Keratinocyte (primary cell): ENCODE data around the gene MADD. TPM values are rescaled to one million over a fixed set of nuclear protein-coding genes. Genes with fewer than 3 reads are reported as not detected.

ENCODE experiments used
- DNase-seq: peaks from one replicate; pipeline ENCODE4 v3.0.0-alpha.2; 2011; ENCODE audit warnings: low read depth, missing footprints, low spot score
- FAIRE-seq: peaks from 2 replicates; lab custom pipeline; 2011; peaks lifted over from hg19 to GRCh38; lab: Jason Lieb, UNC
- H2AFZ ChIP-seq: 2 replicates; pipeline ENCODE4 v1.6.0; 2012; ENCODE audit warnings: low read length, control low read depth, inconsistent platforms; ENCODE audit not compliant: control insufficient read depth
- H3K27ac ChIP-seq: 2 replicates; pipeline ENCODE4 v1.5.1; 2011; ENCODE audit warnings: low read length; ENCODE audit not compliant: control insufficient read depth, insufficient read depth
- H3K27me3 ChIP-seq: 3 replicates; pipeline ENCODE4 v1.6.0; 2011; ENCODE audit warnings: low read length; ENCODE audit not compliant: control insufficient read depth, insufficient read depth; ENCODE audit errors: extremely low read depth
- H3K36me3 ChIP-seq, 2 experiments: 2 replicates in 1 of 2; 3 replicates in 1 of 2; pipeline ENCODE4 v1.5.1; 2011; ENCODE audit warnings: low read length in 2 of 2, mild to moderate bottlenecking in 1 of 2; ENCODE audit not compliant: control insufficient read depth in 2 of 2, insufficient read depth in 2 of 2; ENCODE audit errors: extremely low read depth in 1 of 2
- H3K4me1 ChIP-seq: 3 replicates; pipeline ENCODE4 v1.5.1; 2011; ENCODE audit warnings: low read length; ENCODE audit not compliant: control insufficient read depth, insufficient read depth; ENCODE audit errors: extremely low read depth
- H3K4me2 ChIP-seq: 3 replicates; pipeline ENCODE4 v1.6.0; 2011; ENCODE audit warnings: low read depth, low read length; ENCODE audit not compliant: control insufficient read depth, insufficient read depth; ENCODE audit errors: extremely low read depth
- H3K4me3 ChIP-seq, 3 experiments: fragments of 200-600 bp in 1 of 3; sonication (generic) in 1 of 3; 2 replicates in 2 of 3; 3 replicates in 1 of 3; pipeline ENCODE4 v1.5.1; 2011 to 2016; ENCODE audit warnings: low read length in 3 of 3, mild to moderate bottlenecking in 3 of 3, control low read depth in 2 of 3, inconsistent platforms in 1 of 3, low read depth in 1 of 3, mixed read lengths in 1 of 3, mixed run types in 1 of 3, moderate library complexity in 1 of 3; ENCODE audit not compliant: control insufficient read depth in 2 of 3, insufficient read depth in 2 of 3; ENCODE audit errors: extremely low read depth in 1 of 3
- H3K79me2 ChIP-seq: 2 replicates; pipeline ENCODE4 v1.6.0; 2012; ENCODE audit warnings: low read length; ENCODE audit not compliant: control insufficient read depth, insufficient read depth
- H3K9ac ChIP-seq: 3 replicates; pipeline ENCODE4 v1.6.0; 2011; ENCODE audit warnings: low read length; ENCODE audit not compliant: control insufficient read depth, insufficient read depth; ENCODE audit errors: extremely low read depth
- H3K9me1 ChIP-seq: 3 replicates; pipeline ENCODE4 v1.6.0; 2011; ENCODE audit warnings: low read length; ENCODE audit not compliant: control insufficient read depth, insufficient read depth; ENCODE audit errors: extremely low read depth
- H3K9me3 ChIP-seq: 2 replicates; pipeline ENCODE4 v1.5.1; 2012; ENCODE audit warnings: low read depth, low read length; ENCODE audit not compliant: control insufficient read depth
- H4K20me1 ChIP-seq: 3 replicates; pipeline ENCODE4 v1.6.0; 2011; ENCODE audit warnings: low read length; ENCODE audit not compliant: control insufficient read depth, insufficient read depth; ENCODE audit errors: extremely low read depth
- EZH2 ChIP-seq: IDR thresholded peaks from one replicate; pipeline ENCODE4 v1.6.1; 2012; ENCODE audit warnings: inconsistent platforms, mild to moderate bottlenecking, low read length, moderate library complexity
- dilution Hi-C: fragments of 300-500 bp; cut with MboI; formaldehyde crosslinking; loops from one replicate; pipeline ENCODE4 v1.7.0; 2020; ENCODE audit warnings: low sequenced_read_pairs; ENCODE audit not compliant: extremely low pct_ligation_motif_present
- polyA plus RNA-seq, 5 experiments: library from polyadenylated mRNA; depleted of rRNA in 3 of 5; stranded (reverse) in 3 of 5; stranded (forward) in 1 of 5; unstranded in 1 of 5; fragments of >200 nt; gene quantifications; 1 replicate in 1 of 5; 2 replicates in 3 of 5; 3 replicates in 1 of 5; pipeline versions ENCODE4 v1.2.1 to v1.2.3, GENCODE V29; 2011 to 2012; ENCODE audit warnings: missing spikeins in 2 of 5, low read depth in 1 of 5, low replicate concordance in 1 of 5
- TF ChIP-seq, protein P1 (sequence below), 3 experiments: IDR thresholded peaks in 1 of 3; conservative IDR thresholded peaks in 1 of 3; optimal IDR thresholded peaks in 1 of 3; 2 replicates in 2 of 3; 3 replicates in 1 of 3; pipeline versions ENCODE3 to v1.5.1; 2011; ENCODE audit warnings: low read length in 3 of 3, mild to moderate bottlenecking in 3 of 3, moderate library complexity in 2 of 3, control low read depth in 1 of 3, inconsistent platforms in 1 of 3; ENCODE audit not compliant: insufficient read depth in 2 of 3; ENCODE audit errors: extremely low read depth in 1 of 3

The MADD gene
- polyA plus RNA-seq, 1 donor (not counting 4 experiments of a cell fraction or from before 2014, with no cell fraction given) = 11.9 TPM

DNA sequence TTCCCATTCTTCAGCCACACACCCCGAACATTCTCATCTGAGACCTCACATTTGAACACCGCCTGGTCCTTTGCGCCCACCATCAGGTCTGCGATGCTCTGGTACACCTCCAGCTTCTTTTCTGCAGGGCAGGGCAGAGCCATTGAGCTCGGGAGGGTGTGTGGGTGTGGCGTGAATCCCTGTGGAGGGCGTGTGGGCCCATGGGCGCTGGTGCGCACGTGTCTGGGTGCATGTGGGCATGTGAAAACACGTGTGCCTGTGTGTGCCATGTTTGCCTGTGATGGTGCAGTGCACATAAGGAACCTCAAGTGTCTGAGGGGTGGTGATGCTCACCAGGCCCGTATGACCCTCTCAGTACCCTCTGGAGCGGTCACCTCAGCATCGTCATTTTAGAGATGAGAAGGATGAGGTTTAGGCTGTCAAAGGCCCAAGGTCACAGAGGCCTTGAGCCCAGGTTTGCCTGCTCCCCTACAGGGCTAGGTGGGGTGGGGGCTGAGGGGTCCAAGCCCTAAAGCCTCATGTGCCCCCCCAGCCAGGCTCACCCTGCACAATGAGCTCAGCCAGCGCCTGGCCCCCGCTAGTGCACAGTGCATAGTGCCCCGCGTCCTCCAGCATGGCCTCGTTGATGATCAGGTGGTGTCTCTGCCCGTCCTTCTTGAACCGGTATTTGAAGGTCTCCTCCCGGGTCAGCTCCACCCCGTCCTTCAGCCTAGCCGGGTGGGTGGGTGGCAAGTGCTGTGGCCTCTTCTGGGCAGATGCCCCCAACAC lies 72.3 kb downstream of the MADD start:
- Histone ChIP-seq H3K27me3 (no peaks in the 10 kb centered on the region), H3K4me1 (no peaks in the 10 kb centered on the region), H3K36me3 (no peaks in the 10 kb centered on the region), H3K9me3 (no peaks in the 10 kb centered on the region), H4K20me1 (no peaks in the 10 kb centered on the region), H3K4me2 (no peak overlapping the region), H3K27ac (no peak overlapping the region), H2AFZ (no peak overlapping the region), H3K9ac (no peak overlapping the region), H3K4me3 (no peak overlapping the region), H3K79me2 (no peaks in the 10 kb centered on the region), H3K9me1 (no peaks in the 10 kb centered on the region)
- FAIRE-seq (no peak), DNase-seq (no peak)
- dilution Hi-C loops = no loop called here
- TF ChIP-seq, protein P1, sequence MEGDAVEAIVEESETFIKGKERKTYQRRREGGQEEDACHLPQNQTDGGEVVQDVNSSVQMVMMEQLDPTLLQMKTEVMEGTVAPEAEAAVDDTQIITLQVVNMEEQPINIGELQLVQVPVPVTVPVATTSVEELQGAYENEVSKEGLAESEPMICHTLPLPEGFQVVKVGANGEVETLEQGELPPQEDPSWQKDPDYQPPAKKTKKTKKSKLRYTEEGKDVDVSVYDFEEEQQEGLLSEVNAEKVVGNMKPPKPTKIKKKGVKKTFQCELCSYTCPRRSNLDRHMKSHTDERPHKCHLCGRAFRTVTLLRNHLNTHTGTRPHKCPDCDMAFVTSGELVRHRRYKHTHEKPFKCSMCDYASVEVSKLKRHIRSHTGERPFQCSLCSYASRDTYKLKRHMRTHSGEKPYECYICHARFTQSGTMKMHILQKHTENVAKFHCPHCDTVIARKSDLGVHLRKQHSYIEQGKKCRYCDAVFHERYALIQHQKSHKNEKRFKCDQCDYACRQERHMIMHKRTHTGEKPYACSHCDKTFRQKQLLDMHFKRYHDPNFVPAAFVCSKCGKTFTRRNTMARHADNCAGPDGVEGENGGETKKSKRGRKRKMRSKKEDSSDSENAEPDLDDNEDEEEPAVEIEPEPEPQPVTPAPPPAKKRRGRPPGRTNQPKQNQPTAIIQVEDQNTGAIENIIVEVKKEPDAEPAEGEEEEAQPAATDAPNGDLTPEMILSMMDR (optimal IDR thresholded peaks at IDR 0.05 in 1 of 3, IDR thresholded peaks at IDR 0.05 in 1 of 3, conservative IDR thresholded peaks at IDR 0.05 in 1 of 3; ENCODE audit: extremely low read depth in 1 of 3, insufficient read depth in 2 of 3, low read length in 3 of 3) = no peak
- no peak for TF ChIP-seq EZH2

DNA sequence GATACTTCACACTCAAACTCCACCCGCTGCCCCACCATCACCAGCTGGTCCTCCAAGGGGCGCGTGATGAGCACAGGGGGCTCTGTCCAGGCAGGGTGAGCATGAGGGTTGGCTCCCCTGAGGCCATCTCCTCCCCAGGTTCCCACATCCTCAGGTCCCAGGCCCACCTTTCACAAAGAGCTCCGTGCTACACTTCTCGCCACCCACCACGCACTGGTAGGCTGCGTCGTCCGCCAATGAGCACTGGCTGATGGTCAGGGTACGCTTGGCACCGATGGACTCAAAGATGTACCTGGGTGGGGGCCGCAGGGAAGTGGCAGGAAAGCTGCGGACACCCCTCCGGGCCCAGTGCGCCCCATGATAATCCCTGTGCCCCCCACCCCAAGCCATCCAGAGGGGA lies 72.9 kb downstream of the MADD start:
- no peak overlapping the region for H3K9ac ChIP-seq
- dilution Hi-C loops = no loop called here
- H3K9me3 ChIP-seq = no peaks in the 10 kb centered on the region
- H3K79me2 ChIP-seq = no peaks in the 10 kb centered on the region
- DNase-seq (no peak), FAIRE-seq (no peak)
- H3K36me3 ChIP-seq = no peaks in the 10 kb centered on the region
- H3K27ac ChIP-seq = no peak overlapping the region
- no peak overlapping the region for H3K4me2 ChIP-seq
- no peaks in the 10 kb centered on the region for H3K27me3 ChIP-seq
- H2AFZ ChIP-seq = no peak overlapping the region
- no peaks in the 10 kb centered on the region for H3K4me1 ChIP-seq
- no peak overlapping the region for H3K4me3 ChIP-seq
- TF ChIP-seq, protein P1 (optimal IDR thresholded peaks at IDR 0.05 in 1 of 3, IDR thresholded peaks at IDR 0.05 in 1 of 3, conservative IDR thresholded peaks at IDR 0.05 in 1 of 3; ENCODE audit: extremely low read depth in 1 of 3, insufficient read depth in 2 of 3, low read length in 3 of 3) = no peak
- TF ChIP-seq EZH2 = no peak
- H3K9me1 ChIP-seq = no peaks in the 10 kb centered on the region
- H4K20me1 ChIP-seq = no peaks in the 10 kb centered on the region
